Measurements from ENCODE around the gene BORA.
"Not testable (repeated sequence)": the region's sequence is repeated elsewhere in the genome, so short reads cannot be mapped to it uniquely, and the experiment has no call there.

Gene BORA

DNA sequence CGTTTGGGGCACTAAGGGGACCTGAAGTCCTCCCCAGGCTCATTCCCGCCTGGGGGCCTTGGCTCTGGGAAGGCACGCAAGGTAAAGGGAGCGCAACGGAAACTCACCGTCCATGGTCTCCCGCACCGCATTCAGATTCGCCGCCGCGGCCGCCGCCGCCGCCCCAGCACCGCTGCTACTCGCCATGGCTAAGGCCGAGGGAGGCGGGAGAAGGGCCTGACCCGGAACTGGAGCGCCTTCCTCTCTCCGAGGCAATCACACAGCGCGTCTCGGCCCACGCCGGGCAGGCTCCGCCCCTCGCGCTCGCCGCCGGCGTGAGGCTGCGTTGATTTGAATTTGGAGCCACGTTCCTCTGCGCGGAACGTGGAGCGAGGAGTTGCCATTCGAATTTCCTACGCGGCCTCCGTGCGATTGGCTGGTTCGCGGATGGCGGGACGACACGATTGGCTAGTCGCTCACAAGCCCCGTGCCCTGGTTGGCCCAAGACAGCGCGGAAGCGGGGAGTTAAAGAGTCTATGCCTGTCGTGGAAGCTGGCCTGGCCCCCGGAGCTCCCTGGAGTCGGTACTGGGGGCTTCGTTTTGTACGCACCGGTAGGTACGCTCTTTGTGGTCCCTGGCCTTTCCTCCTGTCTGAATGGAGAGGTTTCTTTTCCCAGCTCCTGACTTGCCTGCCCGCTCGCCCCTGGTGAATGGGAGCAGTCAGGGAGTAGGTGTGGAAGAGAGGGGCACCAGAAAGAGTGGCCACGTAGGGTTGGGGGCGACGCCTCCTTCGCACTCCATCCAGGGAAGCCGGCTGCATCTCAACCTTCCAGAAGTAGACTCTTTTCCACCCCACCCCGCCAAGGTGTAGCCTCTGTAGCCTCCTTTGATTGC lies at the start of gene BORA, which contains the start of gene MZT1:
Gene BORA, plus strand, starts transcription at position 507 of the 873 bp plus-strand sequence. CDS start 1,018 bp downstream, outside the sequence.
Gene MZT1, minus strand, starts transcription at position 213 of the 873 bp plus-strand sequence. Its CDS starts 27 bp downstream, at position 186.
- DNase-seq, result peak; percentile 94

- DNase-seq, result no peak
Measured at GRCh38 chr13:72678312-72678711, 49.4 kb upstream of the BORA start.

- no peak for DNase-seq
Measured at GRCh38 chr13:72680353-72680752, 47.4 kb upstream of the BORA start.

DNA sequence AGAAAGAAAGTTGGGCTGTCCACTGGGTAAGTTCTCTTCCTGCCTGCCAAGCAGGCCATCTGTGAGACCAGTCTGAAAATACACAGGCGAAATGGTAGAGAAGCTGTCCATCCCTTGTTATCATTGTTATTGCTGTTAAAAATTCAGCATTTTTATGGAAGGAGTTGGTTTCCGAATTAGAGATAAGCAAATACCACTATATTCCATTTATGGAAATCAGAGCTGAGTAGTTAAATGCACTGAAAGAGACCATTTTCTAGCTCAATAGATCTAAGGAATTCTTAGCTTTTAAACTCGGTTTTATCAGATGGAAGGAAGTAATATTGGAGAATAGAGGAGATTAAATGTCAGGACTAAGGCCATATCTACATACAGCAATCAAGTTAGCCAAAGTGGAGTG lies 41.0 kb upstream of the BORA start:
- DNase-seq, result no peak

- no peak for DNase-seq
Measured at GRCh38 chr13:72689181-72689696, 38.5 kb upstream of the BORA start.

- no peak for DNase-seq
Measured at GRCh38 chr13:72692884-72693514, 34.7 kb upstream of the BORA start.

GRCh38 chr13:72693832-72694231 lies 33.9 kb upstream of the BORA start:
- no peak for DNase-seq

DNA sequence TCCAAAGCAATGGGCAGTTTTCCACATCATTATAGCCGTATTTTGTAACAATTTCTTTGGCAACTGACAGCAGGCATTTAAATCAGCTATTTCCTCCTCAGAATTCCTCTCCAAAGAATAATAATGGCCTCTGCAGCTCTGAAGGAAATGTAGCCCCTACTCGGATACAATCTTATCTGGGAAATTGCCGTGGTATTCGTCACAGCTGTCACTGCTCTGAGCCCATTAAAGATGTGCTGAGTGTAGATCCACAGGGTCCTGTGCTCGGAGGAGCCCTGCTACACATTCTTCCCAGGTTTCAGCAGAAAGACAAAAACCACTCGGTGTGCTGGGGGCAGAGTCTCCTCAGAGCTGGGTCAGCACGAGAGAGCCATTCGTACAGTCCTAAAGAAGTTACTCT lies 33.4 kb upstream of the BORA start:
- no peak for DNase-seq

- no peak for DNase-seq
Measured at GRCh38 chr13:72696579-72696978, 31.1 kb upstream of the BORA start.

- no peak for DNase-seq
Measured at GRCh38 chr13:72698164-72698563, 29.6 kb upstream of the BORA start.

GRCh38 chr13:72700509-72700908 lies 27.2 kb upstream of the BORA start:
- no peak for DNase-seq

- no peak for DNase-seq
Measured at GRCh38 chr13:72716776-72717175, 10.9 kb upstream of the BORA start.

DNA sequence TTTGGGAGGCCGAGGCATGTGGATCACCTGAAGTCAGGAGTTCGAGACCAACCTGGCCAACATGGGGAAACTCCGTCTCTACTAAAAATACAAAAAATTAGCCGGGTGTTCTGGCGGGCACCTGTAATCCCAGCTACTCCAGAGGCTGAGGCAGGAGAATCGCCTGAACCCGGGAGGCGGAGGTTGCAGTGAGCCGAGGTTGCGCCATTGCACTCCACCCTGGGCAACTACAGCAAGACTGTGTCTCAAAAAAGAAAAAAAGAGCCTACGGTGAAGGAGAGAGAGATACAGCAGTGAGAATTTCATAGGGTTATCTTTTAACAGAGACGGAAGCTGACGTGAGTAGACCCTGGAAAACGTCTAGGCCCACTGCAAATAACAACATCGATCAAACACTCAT lies 1.5 kb upstream of the BORA start:
- not testable (repeated sequence) for DNase-seq

- DNase-seq, result no peak
Measured at GRCh38 chr13:72726726-72727416, 852 bp upstream of the BORA start.

DNA sequence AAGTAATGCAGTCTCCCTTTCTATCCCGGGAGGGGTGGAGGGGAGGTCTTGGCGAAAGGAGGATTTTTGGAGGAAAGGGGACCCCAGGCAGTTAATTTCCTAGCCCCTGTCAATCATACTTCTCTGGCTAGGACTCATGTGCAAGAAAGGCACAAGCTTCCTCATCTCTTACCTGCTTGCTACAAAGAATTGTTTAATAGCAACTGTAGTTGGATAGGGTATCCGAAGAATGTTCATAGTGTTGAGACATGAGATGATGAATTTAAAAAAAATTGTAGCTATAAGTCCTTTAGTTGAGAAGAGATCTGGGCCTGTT lies 525 bp downstream of the BORA start:
- DNase-seq, result no peak

- no peak for DNase-seq
Measured at GRCh38 chr13:72737033-72737432, 9.3 kb downstream of the BORA start.

GRCh38 chr13:72740015-72740414 lies 12.3 kb downstream of the BORA start:
- no peak for DNase-seq

DNA sequence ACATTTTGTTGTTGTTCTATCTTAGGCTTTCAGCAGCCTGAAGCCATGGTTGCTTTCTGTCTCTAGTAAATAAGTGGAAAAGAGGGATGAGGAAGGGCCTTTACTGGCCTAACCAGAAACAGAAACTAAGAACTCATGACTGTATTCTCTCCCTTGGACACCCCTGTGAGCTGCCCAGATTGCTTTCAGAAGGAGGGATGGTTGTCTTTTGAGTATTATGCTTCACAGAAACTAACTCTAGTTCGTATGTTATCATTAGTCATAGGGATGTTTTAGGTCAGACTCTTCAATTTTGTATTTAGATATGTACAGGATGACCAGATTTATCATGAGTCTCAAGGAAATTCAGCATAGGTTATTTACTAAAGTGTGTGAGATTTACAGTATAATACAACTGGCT lies 17.5 kb downstream of the BORA start:
- DNase-seq, result no peak

GRCh38 chr13:72751220-72751619 lies 23.5 kb downstream of the BORA start:
- DNase-seq, result no peak

DNA sequence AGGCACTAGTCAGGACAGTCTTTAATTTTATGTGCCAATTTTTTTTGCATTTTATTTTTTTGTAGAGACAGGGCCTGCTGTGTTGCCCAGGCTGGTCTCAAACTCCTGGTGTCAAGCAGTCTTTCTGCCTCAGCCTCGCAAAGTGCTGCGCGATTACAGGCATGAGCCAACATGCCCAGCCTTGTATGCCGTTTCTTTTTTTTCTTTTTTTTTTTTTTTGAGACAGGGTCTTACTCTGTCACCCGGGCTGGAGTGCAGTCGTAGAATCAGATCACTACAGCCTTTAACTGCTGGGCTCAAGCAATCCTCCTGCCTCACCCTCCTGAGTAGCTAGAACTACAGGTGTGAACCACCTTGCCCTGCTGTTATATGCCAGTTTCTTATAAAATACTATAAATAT lies 26.4 kb downstream of the BORA start:
- DNase-seq, result no peak

GRCh38 chr13:72757792-72758535 lies 30.2 kb downstream of the BORA start:
- DNase-seq, result no peak

- no peak for DNase-seq
Measured at GRCh38 chr13:72760189-72760588, 32.5 kb downstream of the BORA start.

- DNase-seq, result no peak
Measured at GRCh38 chr13:72763411-72763810, 35.7 kb downstream of the BORA start.

Measured in activated CD4-positive, CD25-positive, alpha-beta regulatory T cell treated with anti-CD3 and anti-CD28 coated beads, Interleukin-2, amount 50 U/mL, for 72 hours (primary cell).